ENCODE results near the gene NME7. TPM values are rescaled to one million over a fixed set of nuclear protein-coding genes. Genes with fewer than 3 reads are reported as not detected.

The NME7 gene
- total RNA-seq, 1 experiment from 2014 or later: 13.8 TPM

- POLR2A ChIA-PET: no interaction called here
- CTCF ChIA-PET: interaction anchor here (1.4 kb wide), 1 partner anchor 12 kb away, joined by 6 read pairs; no protein-coding TSS in a partner anchor
- DNase-seq (ENCODE audit: low spot score) (no peak), ATAC-seq (peak; percentile 52; the same call in 1 of the 2 replicates)
- no peaks in the 10 kb centered on the region for H3K9me3 Mint-ChIP-seq
- H3K4me1 Mint-ChIP-seq: no peaks in the 10 kb centered on the region
- TF ChIP-seq TEAD1 (CRISPR knock-in tag; IDR thresholded peaks at IDR 0.05): no peak
- H3K27ac Mint-ChIP-seq: no peak overlapping the region
- no peaks in the 10 kb centered on the region for H3K27me3 Mint-ChIP-seq (ENCODE audit: low read depth)
- H3K36me3 Mint-ChIP-seq: no peaks in the 10 kb centered on the region
- no peak overlapping the region for H3K4me3 Mint-ChIP-seq
Measured at GRCh38 chr1:169360415-169360814, 7.2 kb downstream of the NME7 start.

GRCh38 chr1:169348383-169349036 is 19.1 kb downstream of the NME7 start:
- no peaks in the 10 kb centered on the region for H3K4me1 Mint-ChIP-seq
- no peak overlapping the region for H3K4me3 Mint-ChIP-seq
- no peak for ATAC-seq
- no peak for DNase-seq (ENCODE audit: low spot score)
- POLR2A ChIA-PET: interaction anchor here (0.6 to 1.0 kb wide), 2 partner anchors 243 to 546 kb away, joined by 3 read pairs; no protein-coding TSS in a partner anchor
- CTCF ChIA-PET: interaction anchor here (0.6 to 4.1 kb wide), 32 partner anchors 11 to 1006 kb away, joined by 3 to 33 read pairs (median 4); partner anchors contain the start of genes ATP1B1, BLZF1, CCDC181 and NME7
- H3K9me3 Mint-ChIP-seq: 0 out of 2 replicates have a peak, but pooled peaks cover 7% of the 10 kb centered on the region
- peak; percentile 63; the same call in 1 of the 2 replicates for TF ChIP-seq CTCF (IDR thresholded peaks at IDR 0.05)
- TF ChIP-seq ATF1 (CRISPR knock-in tag; IDR thresholded peaks at IDR 0.05): no peak
- no peak for TF ChIP-seq TEAD1 (CRISPR knock-in tag; IDR thresholded peaks at IDR 0.05)
- H3K27ac Mint-ChIP-seq: no peak overlapping the region
- no peaks in the 10 kb centered on the region for H3K36me3 Mint-ChIP-seq
- no peaks in the 10 kb centered on the region for H3K27me3 Mint-ChIP-seq (ENCODE audit: low read depth)

- 0 out of 2 replicates have a peak, but pooled peaks cover under 1% of the 10 kb centered on the region for H3K9me3 Mint-ChIP-seq
- DNase-seq (ENCODE audit: low spot score): no peak
- ATAC-seq: no peak
- ChIA-PET CTCF (interaction anchor here (0.6 to 4.1 kb wide), 28 partner anchors 12 to 1005 kb away, joined by 3 to 33 read pairs (median 4); partner anchors contain the start of genes ATP1B1, BLZF1, CCDC181 and NME7), POLR2A (interaction anchor here (0.6 to 1.0 kb wide), 2 partner anchors 242 to 545 kb away, joined by 3 read pairs; no protein-coding TSS in a partner anchor)
- TF ChIP-seq ZNF219 (CRISPR knock-in tag; IDR thresholded peaks at IDR 0.05; ENCODE audit: borderline replicate concordance): no peak
- H3K27ac Mint-ChIP-seq: no peak overlapping the region
- H3K4me1 Mint-ChIP-seq: no peaks in the 10 kb centered on the region
- H3K36me3 Mint-ChIP-seq: no peaks in the 10 kb centered on the region
- H3K27me3 Mint-ChIP-seq (ENCODE audit: low read depth): no peaks in the 10 kb centered on the region
- H3K4me3 Mint-ChIP-seq: no peak overlapping the region
Measured at GRCh38 chr1:169347688-169348382, 19.8 kb downstream of the NME7 start.

GRCh38 chr1:169346036-169346589 is 21.5 kb downstream of the NME7 start:
- ChIA-PET CTCF (interaction anchor here (4.1 kb wide), 1 partner anchor 742 kb away, joined by 33 read pairs; no protein-coding TSS in a partner anchor), POLR2A (no interaction called here)
- H3K36me3 Mint-ChIP-seq: peaks cover 3% of the 10 kb centered on the region
- no peak for DNase-seq (ENCODE audit: low spot score)
- TF ChIP-seq E2F4 (CRISPR knock-in tag; IDR thresholded peaks at IDR 0.05; ENCODE audit: borderline replicate concordance, low read depth): no peak
- no peak for TF ChIP-seq JUN (CRISPR knock-in tag; IDR thresholded peaks at IDR 0.05)
- no peak for TF ChIP-seq AFF4 (CRISPR knock-in tag; IDR thresholded peaks at IDR 0.05; ENCODE audit: borderline replicate concordance)
- no peak for TF ChIP-seq ZNF219 (CRISPR knock-in tag; IDR thresholded peaks at IDR 0.05; ENCODE audit: borderline replicate concordance)
- no peak for TF ChIP-seq MLX (CRISPR knock-in tag; IDR thresholded peaks at IDR 0.05)
- no peak for TF ChIP-seq EMX1 (CRISPR knock-in tag; IDR thresholded peaks at IDR 0.05)
- no peak for TF ChIP-seq SMAD4 (CRISPR knock-in tag; IDR thresholded peaks at IDR 0.05)
- no peak for TF ChIP-seq NFATC4 (CRISPR knock-in tag; IDR thresholded peaks at IDR 0.05)
- TF ChIP-seq ZNF423 (CRISPR knock-in tag; IDR thresholded peaks at IDR 0.05): no peak
- no peak for TF ChIP-seq NFE2L1 (CRISPR knock-in tag; IDR thresholded peaks at IDR 0.05)
- no peak for TF ChIP-seq ERG (CRISPR knock-in tag; IDR thresholded peaks at IDR 0.05)
- TF ChIP-seq CREM (CRISPR knock-in tag; IDR thresholded peaks at IDR 0.05): no peak
- no peak for TF ChIP-seq USF1 (CRISPR knock-in tag; IDR thresholded peaks at IDR 0.05)
- peaks cover under 1% of the 10 kb centered on the region for H3K4me1 Mint-ChIP-seq
- ATAC-seq: no peak
- no peak overlapping the region for H3K4me3 Mint-ChIP-seq
- peaks cover under 1% of the 10 kb centered on the region for H3K9me3 Mint-ChIP-seq
- H3K27me3 Mint-ChIP-seq (ENCODE audit: low read depth): no peaks in the 10 kb centered on the region
- H3K27ac Mint-ChIP-seq: no peak overlapping the region

All from WTC11 (cell line).